K562 (cell line): ENCODE results near the gene PARD6B. TPM values are rescaled to one million over a fixed set of nuclear protein-coding genes. Genes with fewer than 3 reads are reported as not detected.
"Not testable (repeated sequence)": the region's sequence is repeated elsewhere in the genome, so short reads cannot be mapped to it uniquely, and the experiment has no call there.

Experiments
- ATAC-seq: fragments of 200-7000 bp; cut with Tn5 transposase; 3 replicates; pipeline ENCODE4 v1.9.1; 2020; ENCODE audit warnings: moderate library complexity
- BruUV-seq: library from RNA; stranded (reverse); fragments of 400-500 nt; replicated peaks from 2 replicates; lab custom pipeline; 2021; lab: Mats Ljungman, UMichigan
- CTCF ChIA-PET: fragments of 300-600 bp; formaldehyde crosslinking; extraction: SDS; loops from one replicate; lab custom pipeline; 2021; ENCODE audit warnings: low intra/inter-chr PET ratio; lab: Yijun Ruan, JAX
- POLR2A ChIA-PET: fragments of 300-600, 350-650 bp; sonication (Branson Sonifier 250); formaldehyde crosslinking; extraction: SDS; loops from one replicate; lab custom pipeline; 2021; ENCODE audit warnings: antibody characterized with exemption, inconsistent platforms; lab: Yijun Ruan, JAX
- DNase-seq, 4 experiments: peaks; one replicate each; pipeline versions ENCODE4 v3.0.0 to v3.0.0-alpha.2; 2011 to 2018; ENCODE audit warnings: low spot score in 3 of 4, mixed read lengths in 3 of 4; ENCODE audit errors: extremely low read depth in 1 of 4
- FAIRE-seq: peaks from 2 replicates; lab custom pipeline; 2011; peaks lifted over from hg19 to GRCh38; lab: Jason Lieb, UNC
- H2AFZ ChIP-seq: 2 replicates; pipeline ENCODE4 v1.6.0; 2011; ENCODE audit warnings: low read depth, low read length, control low read depth, inconsistent platforms
- H3K27ac ChIP-seq: fragments of 200-600 bp; 3 replicates; pipeline ENCODE4 v1.8.0; 2011; ENCODE audit warnings: low read depth, mild to moderate bottlenecking, control low read depth, inconsistent platforms, low read length, moderate library complexity, mixed read lengths; ENCODE audit errors: extremely low read depth
- H3K27me3 ChIP-seq, 2 experiments: fragments of 300-600 bp in 1 of 2; 2 replicates in 1 of 2; 3 replicates in 1 of 2; pipeline versions ENCODE4 v1.6.0 to v1.8.0; 2011; ENCODE audit warnings: inconsistent platforms in 2 of 2, low read length in 2 of 2, mild to moderate bottlenecking in 1 of 2, mixed read lengths in 1 of 2, moderate library complexity in 1 of 2; ENCODE audit not compliant: control insufficient read depth in 2 of 2, insufficient read depth in 2 of 2
- H3K36me3 ChIP-seq: fragments of 300-600 bp; 3 replicates; pipeline ENCODE4 v1.8.0; 2011; ENCODE audit warnings: mild to moderate bottlenecking, low read length, inconsistent platforms; ENCODE audit not compliant: control insufficient read depth, insufficient read depth
- H3K4me1 ChIP-seq, 2 experiments: fragments of 200-600 bp in 1 of 2; replicated peaks in 1 of 2; 2 replicates in 1 of 2; 3 replicates in 1 of 2; pipeline versions ENCODE4 v1.5.1 to v1.8.0; 2011; ENCODE audit warnings: inconsistent platforms in 2 of 2, low read length in 2 of 2, mild to moderate bottlenecking in 1 of 2, mixed read lengths in 1 of 2, moderate library complexity in 1 of 2; ENCODE audit not compliant: control insufficient read depth in 2 of 2, insufficient read depth in 2 of 2
- H3K4me2 ChIP-seq: 2 replicates; pipeline ENCODE4 v1.6.1; 2011; ENCODE audit warnings: low read length, control low read depth, inconsistent platforms, mixed read lengths; ENCODE audit not compliant: insufficient read depth
- H3K4me3 ChIP-seq: fragments of 200-600 bp; sonication (generic), shearing (Covaris generic); 2 replicates; pipeline ENCODE4 v1.5.1; 2016; ENCODE audit warnings: control low read depth, inconsistent platforms
- H3K79me2 ChIP-seq: fragments of 200-600 bp; 3 replicates; pipeline ENCODE4 v1.8.0; 2011; ENCODE audit warnings: low read length, inconsistent platforms; ENCODE audit not compliant: control insufficient read depth, insufficient read depth
- H3K9ac ChIP-seq, 2 experiments: 2 replicates each; pipeline versions ENCODE4 v1.6.0 to v1.6.1; 2011; ENCODE audit warnings: low read depth in 2 of 2, low read length in 2 of 2, control low read depth in 1 of 2, inconsistent platforms in 1 of 2, mild to moderate bottlenecking in 1 of 2, mixed read lengths in 1 of 2; ENCODE audit not compliant: insufficient read depth in 1 of 2
- H3K9me1 ChIP-seq: one replicate; pipeline ENCODE4 v1.6.0; 2011; ENCODE audit warnings: inconsistent platforms, mild to moderate bottlenecking, low read length, moderate library complexity; ENCODE audit not compliant: control insufficient read depth, insufficient read depth
- H3K9me3 ChIP-seq: replicated peaks from 2 replicates; pipeline ENCODE4 v1.5.1; 2011; ENCODE audit warnings: low read depth, low read length, inconsistent platforms; ENCODE audit not compliant: control insufficient read depth, insufficient read depth
- H4K20me1 ChIP-seq: replicated peaks from 2 replicates; pipeline ENCODE4 v1.6.1; 2011; ENCODE audit warnings: low read length, inconsistent platforms, mixed read lengths; ENCODE audit not compliant: control insufficient read depth, insufficient read depth
- ZBTB11 ChIP-seq, 3 experiments: fragments of 200-800 bp in 1 of 3; fragments of 250-450 bp in 1 of 3; fragments of 450-650 bp in 1 of 3; sonication (Bioruptor Pico) in 1 of 3; sonication (Bioruptor generic) in 1 of 3; formaldehyde crosslinking in 1 of 3; IDR thresholded peaks; 2 replicates each; pipeline versions ENCODE4 v1.6.1 to v1.8.0; 2016 to 2022; ENCODE audit warnings: mild to moderate bottlenecking in 2 of 3, missing genetic modification characterization in 2 of 3, missing compliant biosample characterization in 1 of 3, moderate library complexity in 1 of 3
- ZNF121 ChIP-seq: sonication (generic); formaldehyde crosslinking; conservative IDR thresholded peaks from 2 replicates; pipeline ENCODE4 v1.8.0; 2022; ENCODE audit warnings: missing genetic modification reagents
- WGBS: fragments of 100-300 bp; shearing (Covaris generic); methylation state at CpG from one replicate; pipeline ENCODE4 v1.1.6; 2016; ENCODE audit warnings: low coverage, mixed read lengths; ENCODE audit not compliant: insufficient coverage; ENCODE audit errors: missing lambda C conversion rate; 5-methylcytosine and 5-hydroxymethylcytosine counted together
- in situ Hi-C: fragments of 300-500 bp; cut with MboI; formaldehyde crosslinking; loops from 4 replicates; pipeline ENCODE4 v1.15.0; 2018; ENCODE audit warnings: inconsistent platforms, mixed read lengths
- intact Hi-C: fragments of 100-400 bp; cut with micrococcal nuclease; formaldehyde crosslinking; loops from 2 replicates; pipeline ENCODE4 v1.14.2; 2022
- polyA plus RNA-seq, 8 experiments: library from polyadenylated mRNA; depleted of rRNA in 4 of 8; stranded (reverse) in 5 of 8; unstranded in 3 of 8; fragments of >200 nt; fragmentation: Nextera tagmentation in 2 of 8; fragmentation: Illumina TruSeq in 1 of 8; extraction: Ambion mirVana in 2 of 8; extraction: Trizol in 1 of 8; gene quantifications; 2 replicates each; pipeline versions ENCODE4 v1.2.1 to v1.2.3, GENCODE V29; 2011 to 2014; ENCODE audit warnings: inconsistent platforms in 1 of 8, missing spikeins in 1 of 8
- total RNA-seq, 7 experiments: library from RNA; depleted of rRNA in 6 of 7; stranded (reverse); fragments of >200 nt in 6 of 7; fragmentation: Illumina TruSeq in 2 of 7; extraction: Trizol in 2 of 7; gene quantifications; 2 replicates each; pipeline versions ENCODE4 v1.2.1 to v1.2.3, GENCODE V29; 2011 to 2021; ENCODE audit warnings: low replicate concordance in 1 of 7

PARD6B gene
- total and polyA plus RNA-seq, 9 of the 15 experiments (the other 6 are each of a cell fraction or from before 2014, with no cell fraction given): 1.7 to 12.3 (median 5.5) TPM

GRCh38 chr20:50698255-50698654 is 33.1 kb upstream of the PARD6B start:
- peaks cover 9 to 13% of the 10 kb centered on the region in 2 experiments; a peak in 4 of 5 replicates for H3K4me1 ChIP-seq
- H3K27ac ChIP-seq, H3K4me3 ChIP-seq, H2AFZ ChIP-seq, DNase-seq, CTCF ChIA-PET, H3K9me3 ChIP-seq, H3K9ac ChIP-seq, in situ Hi-C loops, BruUV-seq, FAIRE-seq, H3K4me2 ChIP-seq, H3K27me3 ChIP-seq, intact Hi-C loops, H3K79me2 ChIP-seq, ATAC-seq, H3K9me1 ChIP-seq, H3K36me3 ChIP-seq, H4K20me1 ChIP-seq: not testable (repeated sequence)
- POLR2A ChIA-PET: interaction anchor here (1.3 kb wide), 1 partner anchor 36 kb away, joined by 3 read pairs; no protein-coding TSS in a partner anchor
- 0 out of 2 replicates have a peak, but pooled peaks have one; percentile 11 for TF ChIP-seq ZNF121 (CRISPR knock-in tag)
- peak in 1 of 3 experiments; percentile 52; a peak in 2 of 6 replicates for TF ChIP-seq ZBTB11 (CRISPR knock-in tag; IDR thresholded peaks at IDR 0.05)
- 67% methylated on average over 4 of the region's 7 CpGs for WGBS
